G401.6 (cell line): ENCODE measurements around the gene TBC1D22A.
"Not testable (repeated sequence)": the region's sequence is repeated elsewhere in the genome, so short reads cannot be mapped to it uniquely, and the experiment has no call there.

Experiments
- FAIRE-seq: peaks from 2 replicates; lab custom pipeline; 2012; peaks lifted over from hg19 to GRCh38; lab: Jason Lieb, UNC

Gene TBC1D22A

GRCh38 chr22:47127441-47127871, 365.0 kb downstream of the TBC1D22A start:
- FAIRE-seq = no peak

- FAIRE-seq = no peak
These were observed 365.8 kb downstream of the TBC1D22A start for GRCh38 chr22:47128216-47128615.

GRCh38 chr22:47128622-47129215, 366.3 kb downstream of the TBC1D22A start:
- no peak for FAIRE-seq

GRCh38 chr22:47129902-47130635, 367.6 kb downstream of the TBC1D22A start:
- no peak for FAIRE-seq

- FAIRE-seq = no peak
These were observed 368.6 kb downstream of the TBC1D22A start for GRCh38 chr22:47130883-47131631.

GRCh38 chr22:47131632-47132427, 369.4 kb downstream of the TBC1D22A start:
- no peak for FAIRE-seq

- no peak for FAIRE-seq
These were observed 370.0 kb downstream of the TBC1D22A start for GRCh38 chr22:47132428-47132825.

GRCh38 chr22:47133061-47133969, 370.9 kb downstream of the TBC1D22A start:
- no peak for FAIRE-seq

GRCh38 chr22:47134222-47134621, 371.8 kb downstream of the TBC1D22A start:
- no peak for FAIRE-seq

- no peak for FAIRE-seq
These were observed 372.9 kb downstream of the TBC1D22A start for GRCh38 chr22:47135338-47135737.

GRCh38 chr22:47136050-47136449, 373.6 kb downstream of the TBC1D22A start:
- no peak for FAIRE-seq

GRCh38 chr22:47136671-47137070, 374.2 kb downstream of the TBC1D22A start:
- FAIRE-seq = no peak

- no peak for FAIRE-seq
These were observed 376.8 kb downstream of the TBC1D22A start for GRCh38 chr22:47139013-47139789.

GRCh38 chr22:47139790-47140119, 377.3 kb downstream of the TBC1D22A start:
- FAIRE-seq = no peak

- FAIRE-seq = not testable (repeated sequence)
These were observed 378.5 kb downstream of the TBC1D22A start for GRCh38 chr22:47140975-47141374.

GRCh38 chr22:47142427-47143046, 380.1 kb downstream of the TBC1D22A start:
- no peak for FAIRE-seq

GRCh38 chr22:47143249-47143938, 380.9 kb downstream of the TBC1D22A start:
- FAIRE-seq = no peak

- FAIRE-seq = no peak
These were observed 381.8 kb downstream of the TBC1D22A start for GRCh38 chr22:47144076-47144765.
